Neural cell (in vitro differentiated cells): ENCODE results near the gene TMUB1.

Experiments
- EP300 ChIP-seq: fragments of 450-650 bp; conservative IDR thresholded peaks from 2 replicates; pipeline ENCODE4 v1.6.1; 2014; ENCODE audit warnings: antibody characterized with exemption, mild to moderate bottlenecking, moderate library complexity; ENCODE audit not compliant: poor library complexity, severe bottlenecking
- EZH2 ChIP-seq: fragments of 200-600, 300-800 bp; shearing (Covaris generic), sonication (generic); IDR thresholded peaks from 2 replicates; pipeline ENCODE4 v1.6.1; 2014; ENCODE audit warnings: antibody characterized with exemption, low read length, borderline replicate concordance, mild to moderate bottlenecking; ENCODE audit not compliant: insufficient read depth, poor library complexity, severe bottlenecking
- RAD21 ChIP-seq: fragments of 450-650 bp; conservative IDR thresholded peaks from 2 replicates; pipeline ENCODE4 v1.6.1; 2014; ENCODE audit warnings: antibody characterized with exemption, mild to moderate bottlenecking, moderate library complexity
- SMC3 ChIP-seq: fragments of 450-650 bp; conservative IDR thresholded peaks from 2 replicates; pipeline ENCODE4 v1.6.1; 2014; ENCODE audit warnings: antibody characterized with exemption, mild to moderate bottlenecking, moderate library complexity; ENCODE audit not compliant: poor library complexity
- TF ChIP-seq, protein P1 (sequence below): fragments of 450-650 bp; IDR thresholded peaks from 2 replicates; pipeline ENCODE4 v1.5.1; 2014; ENCODE audit warnings: antibody characterized with exemption, mild to moderate bottlenecking, moderate library complexity; ENCODE audit not compliant: poor library complexity, severe bottlenecking

DNA sequence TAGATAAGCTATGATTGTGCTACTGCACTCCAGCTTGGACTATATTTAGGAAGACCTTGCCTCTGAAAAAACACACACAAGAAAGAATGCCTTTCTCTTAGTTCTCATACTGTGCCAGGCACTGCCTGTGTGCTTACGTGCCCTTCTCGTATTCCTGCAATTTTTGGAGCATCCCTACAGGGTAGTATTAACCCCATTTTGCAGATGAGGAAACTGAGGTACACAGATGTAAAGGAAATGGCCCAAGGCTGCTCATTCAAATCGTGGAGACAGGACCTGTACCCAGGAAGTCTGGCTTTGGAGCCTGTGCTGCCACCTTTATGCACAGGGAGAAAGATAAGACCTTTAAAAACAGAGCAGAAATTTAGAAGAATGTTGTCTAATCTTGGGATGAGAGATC, 19.7 kb upstream of the TMUB1 start:
- TF ChIP-seq, protein P1, sequence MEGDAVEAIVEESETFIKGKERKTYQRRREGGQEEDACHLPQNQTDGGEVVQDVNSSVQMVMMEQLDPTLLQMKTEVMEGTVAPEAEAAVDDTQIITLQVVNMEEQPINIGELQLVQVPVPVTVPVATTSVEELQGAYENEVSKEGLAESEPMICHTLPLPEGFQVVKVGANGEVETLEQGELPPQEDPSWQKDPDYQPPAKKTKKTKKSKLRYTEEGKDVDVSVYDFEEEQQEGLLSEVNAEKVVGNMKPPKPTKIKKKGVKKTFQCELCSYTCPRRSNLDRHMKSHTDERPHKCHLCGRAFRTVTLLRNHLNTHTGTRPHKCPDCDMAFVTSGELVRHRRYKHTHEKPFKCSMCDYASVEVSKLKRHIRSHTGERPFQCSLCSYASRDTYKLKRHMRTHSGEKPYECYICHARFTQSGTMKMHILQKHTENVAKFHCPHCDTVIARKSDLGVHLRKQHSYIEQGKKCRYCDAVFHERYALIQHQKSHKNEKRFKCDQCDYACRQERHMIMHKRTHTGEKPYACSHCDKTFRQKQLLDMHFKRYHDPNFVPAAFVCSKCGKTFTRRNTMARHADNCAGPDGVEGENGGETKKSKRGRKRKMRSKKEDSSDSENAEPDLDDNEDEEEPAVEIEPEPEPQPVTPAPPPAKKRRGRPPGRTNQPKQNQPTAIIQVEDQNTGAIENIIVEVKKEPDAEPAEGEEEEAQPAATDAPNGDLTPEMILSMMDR, result no peak
- TF ChIP-seq EP300 (no peak), RAD21 (no peak), EZH2 (no peak), SMC3 (no peak)
